Measurements from ENCODE around the gene ZC3H6.

ZC3H6 gene

DNA sequence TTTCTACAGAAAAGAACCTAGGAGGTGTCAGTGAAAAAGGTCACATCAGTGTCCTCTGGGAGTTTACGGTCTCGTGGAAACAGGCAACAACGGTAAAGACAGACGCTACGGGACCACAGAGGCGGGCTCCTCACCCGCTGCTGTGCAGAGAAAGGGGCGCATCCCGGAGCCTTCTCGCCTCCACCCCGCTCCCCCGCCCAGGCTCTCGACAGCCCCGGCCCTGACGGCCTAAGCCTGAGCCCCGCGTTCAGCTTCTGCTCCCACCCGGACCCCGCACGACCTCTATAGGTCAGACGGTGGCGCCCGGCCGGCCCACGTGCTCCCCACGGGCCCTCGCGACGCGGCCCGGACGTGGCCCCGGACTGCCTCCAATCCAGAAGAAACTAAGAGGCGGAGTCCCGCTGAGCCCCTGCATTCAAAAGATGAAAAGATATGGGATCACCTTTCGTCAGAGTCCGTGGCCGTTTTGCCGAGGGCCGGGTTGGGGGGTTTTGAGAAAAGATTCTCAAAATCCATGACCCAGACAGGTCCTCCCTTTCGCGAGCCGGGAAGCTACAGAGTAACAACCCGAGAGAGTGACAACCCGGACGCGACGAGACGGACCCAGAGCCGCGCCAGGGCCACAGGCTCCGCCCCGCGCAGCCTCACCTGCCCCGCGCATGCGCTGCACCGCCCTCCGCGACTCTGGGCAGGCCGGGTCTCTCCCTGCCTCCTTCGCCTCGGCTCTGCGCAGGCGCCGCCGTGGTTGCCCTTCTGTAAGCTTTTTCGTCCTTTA is 20.7 kb upstream of the ZC3H6 start, which contains the start of gene ZC3H8 (continued):
- TF ChIP-seq ZSCAN16 (tag by site-specific recombination; IDR thresholded peaks at IDR 0.05) (no peak), MEIS1 (CRISPR knock-in tag; IDR thresholded peaks at IDR 0.05; ENCODE audit: borderline replicate concordance) (no peak), ZBTB21 (tag by site-specific recombination; IDR thresholded peaks at IDR 0.05) (no peak), ZNF133 (tag by site-specific recombination; IDR thresholded peaks at IDR 0.05) (no peak), SCRT2 (tag by site-specific recombination; IDR thresholded peaks at IDR 0.05) (no peak), BCL11A (tag by site-specific recombination; IDR thresholded peaks at IDR 0.05; ENCODE audit: low read depth) (no peak), ZNF658 (tag by site-specific recombination; IDR thresholded peaks at IDR 0.05) (no peak), ZNF529 (tag by site-specific recombination; IDR thresholded peaks at IDR 0.05; ENCODE audit: insufficient replicate concordance) (no peak), HOXC10 (CRISPR knock-in tag; IDR thresholded peaks at IDR 0.05) (0 out of 2 replicates have a peak, but pooled peaks have one; percentile 53), ZNF521 (tag by site-specific recombination; IDR thresholded peaks at IDR 0.05) (no peak), ZNF645 (tag by site-specific recombination; IDR thresholded peaks at IDR 0.05) (no peak), ZNF112 (tag by site-specific recombination; IDR thresholded peaks at IDR 0.05) (no peak), ZBTB7A (tag by site-specific recombination; IDR thresholded peaks at IDR 0.05; ENCODE audit: low read depth) (no peak), TRIM28 (IDR thresholded peaks at IDR 0.05; ENCODE audit: borderline replicate concordance, low read length) (no peak), ZNF140 (tag by site-specific recombination; IDR thresholded peaks at IDR 0.05) (no peak), ZNF214 (tag by site-specific recombination; IDR thresholded peaks at IDR 0.05; ENCODE audit: borderline replicate concordance) (no peak), SP3 (tag by site-specific recombination; IDR thresholded peaks at IDR 0.05) (peak; percentile 51; the same call in 1 of the 2 replicates), ZBTB44 (tag by site-specific recombination; IDR thresholded peaks at IDR 0.05) (no peak), ZNF510 (tag by site-specific recombination; IDR thresholded peaks at IDR 0.05; ENCODE audit: insufficient replicate concordance) (no peak), ZNF530 (tag by site-specific recombination; IDR thresholded peaks at IDR 0.05; ENCODE audit: low read depth) (no peak), ZNF701 (tag by site-specific recombination; IDR thresholded peaks at IDR 0.05) (no peak), ZFP3 (tag by site-specific recombination; IDR thresholded peaks at IDR 0.05; ENCODE audit: low read depth) (no peak), ZNF624 (tag by site-specific recombination; IDR thresholded peaks at IDR 0.05) (no peak), ZNF549 (tag by site-specific recombination; IDR thresholded peaks at IDR 0.05) (no peak), IKZF3 (tag by site-specific recombination; IDR thresholded peaks at IDR 0.05) (no peak), ZNF600 (tag by site-specific recombination; IDR thresholded peaks at IDR 0.05) (peak; percentile 23; the same call in 1 of the 2 replicates), YY2 (tag by site-specific recombination; IDR thresholded peaks at IDR 0.05) (no peak)
- TF ChIP-seq, protein P1, sequence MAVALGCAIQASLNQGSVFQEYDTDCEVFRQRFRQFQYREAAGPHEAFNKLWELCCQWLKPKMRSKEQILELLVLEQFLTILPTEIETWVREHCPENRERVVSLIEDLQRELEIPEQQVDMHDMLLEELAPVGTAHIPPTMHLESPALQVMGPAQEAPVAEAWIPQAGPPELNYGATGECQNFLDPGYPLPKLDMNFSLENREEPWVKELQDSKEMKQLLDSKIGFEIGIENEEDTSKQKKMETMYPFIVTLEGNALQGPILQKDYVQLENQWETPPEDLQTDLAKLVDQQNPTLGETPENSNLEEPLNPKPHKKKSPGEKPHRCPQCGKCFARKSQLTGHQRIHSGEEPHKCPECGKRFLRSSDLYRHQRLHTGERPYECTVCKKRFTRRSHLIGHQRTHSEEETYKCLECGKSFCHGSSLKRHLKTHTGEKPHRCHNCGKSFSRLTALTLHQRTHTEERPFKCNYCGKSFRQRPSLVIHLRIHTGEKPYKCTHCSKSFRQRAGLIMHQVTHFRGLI (tag by site-specific recombination; IDR thresholded peaks at IDR 0.05) = no peak
- TF ChIP-seq, protein P2, sequence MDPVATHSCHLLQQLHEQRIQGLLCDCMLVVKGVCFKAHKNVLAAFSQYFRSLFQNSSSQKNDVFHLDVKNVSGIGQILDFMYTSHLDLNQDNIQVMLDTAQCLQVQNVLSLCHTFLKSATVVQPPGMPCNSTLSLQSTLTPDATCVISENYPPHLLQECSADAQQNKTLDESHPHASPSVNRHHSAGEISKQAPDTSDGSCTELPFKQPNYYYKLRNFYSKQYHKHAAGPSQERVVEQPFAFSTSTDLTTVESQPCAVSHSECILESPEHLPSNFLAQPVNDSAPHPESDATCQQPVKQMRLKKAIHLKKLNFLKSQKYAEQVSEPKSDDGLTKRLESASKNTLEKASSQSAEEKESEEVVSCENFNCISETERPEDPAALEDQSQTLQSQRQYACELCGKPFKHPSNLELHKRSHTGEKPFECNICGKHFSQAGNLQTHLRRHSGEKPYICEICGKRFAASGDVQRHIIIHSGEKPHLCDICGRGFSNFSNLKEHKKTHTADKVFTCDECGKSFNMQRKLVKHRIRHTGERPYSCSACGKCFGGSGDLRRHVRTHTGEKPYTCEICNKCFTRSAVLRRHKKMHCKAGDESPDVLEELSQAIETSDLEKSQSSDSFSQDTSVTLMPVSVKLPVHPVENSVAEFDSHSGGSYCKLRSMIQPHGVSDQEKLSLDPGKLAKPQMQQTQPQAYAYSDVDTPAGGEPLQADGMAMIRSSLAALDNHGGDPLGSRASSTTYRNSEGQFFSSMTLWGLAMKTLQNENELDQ (tag by site-specific recombination; IDR thresholded peaks at IDR 0.05; ENCODE audit: low read depth) = no peak
- TF ChIP-seq, protein P3, sequence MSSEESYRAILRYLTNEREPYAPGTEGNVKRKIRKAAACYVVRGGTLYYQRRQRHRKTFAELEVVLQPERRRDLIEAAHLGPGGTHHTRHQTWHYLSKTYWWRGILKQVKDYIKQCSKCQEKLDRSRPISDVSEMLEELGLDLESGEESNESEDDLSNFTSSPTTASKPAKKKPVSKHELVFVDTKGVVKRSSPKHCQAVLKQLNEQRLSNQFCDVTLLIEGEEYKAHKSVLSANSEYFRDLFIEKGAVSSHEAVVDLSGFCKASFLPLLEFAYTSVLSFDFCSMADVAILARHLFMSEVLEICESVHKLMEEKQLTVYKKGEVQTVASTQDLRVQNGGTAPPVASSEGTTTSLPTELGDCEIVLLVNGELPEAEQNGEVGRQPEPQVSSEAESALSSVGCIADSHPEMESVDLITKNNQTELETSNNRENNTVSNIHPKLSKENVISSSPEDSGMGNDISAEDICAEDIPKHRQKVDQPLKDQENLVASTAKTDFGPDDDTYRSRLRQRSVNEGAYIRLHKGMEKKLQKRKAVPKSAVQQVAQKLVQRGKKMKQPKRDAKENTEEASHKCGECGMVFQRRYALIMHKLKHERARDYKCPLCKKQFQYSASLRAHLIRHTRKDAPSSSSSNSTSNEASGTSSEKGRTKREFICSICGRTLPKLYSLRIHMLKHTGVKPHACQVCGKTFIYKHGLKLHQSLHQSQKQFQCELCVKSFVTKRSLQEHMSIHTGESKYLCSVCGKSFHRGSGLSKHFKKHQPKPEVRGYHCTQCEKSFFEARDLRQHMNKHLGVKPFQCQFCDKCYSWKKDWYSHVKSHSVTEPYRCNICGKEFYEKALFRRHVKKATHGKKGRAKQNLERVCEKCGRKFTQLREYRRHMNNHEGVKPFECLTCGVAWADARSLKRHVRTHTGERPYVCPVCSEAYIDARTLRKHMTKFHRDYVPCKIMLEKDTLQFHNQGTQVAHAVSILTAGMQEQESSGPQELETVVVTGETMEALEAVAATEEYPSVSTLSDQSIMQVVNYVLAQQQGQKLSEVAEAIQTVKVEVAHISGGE (tag by site-specific recombination; conservative IDR thresholded peaks at IDR 0.05; ENCODE audit: low read depth) = peak; percentile 87

Data from HEK293 (cell line).